Measurements from ENCODE around the gene LHX4. TPM values are rescaled to one million over a fixed set of nuclear protein-coding genes. Genes with fewer than 3 reads are reported as not detected.

LHX4 gene
- total and polyA plus RNA-seq, 9 of the 15 experiments (the other 6 are each of a cell fraction or from before 2014, with no cell fraction given) = 0.01 to 0.11 (median 0.07) TPM; not detected in 5

DNA sequence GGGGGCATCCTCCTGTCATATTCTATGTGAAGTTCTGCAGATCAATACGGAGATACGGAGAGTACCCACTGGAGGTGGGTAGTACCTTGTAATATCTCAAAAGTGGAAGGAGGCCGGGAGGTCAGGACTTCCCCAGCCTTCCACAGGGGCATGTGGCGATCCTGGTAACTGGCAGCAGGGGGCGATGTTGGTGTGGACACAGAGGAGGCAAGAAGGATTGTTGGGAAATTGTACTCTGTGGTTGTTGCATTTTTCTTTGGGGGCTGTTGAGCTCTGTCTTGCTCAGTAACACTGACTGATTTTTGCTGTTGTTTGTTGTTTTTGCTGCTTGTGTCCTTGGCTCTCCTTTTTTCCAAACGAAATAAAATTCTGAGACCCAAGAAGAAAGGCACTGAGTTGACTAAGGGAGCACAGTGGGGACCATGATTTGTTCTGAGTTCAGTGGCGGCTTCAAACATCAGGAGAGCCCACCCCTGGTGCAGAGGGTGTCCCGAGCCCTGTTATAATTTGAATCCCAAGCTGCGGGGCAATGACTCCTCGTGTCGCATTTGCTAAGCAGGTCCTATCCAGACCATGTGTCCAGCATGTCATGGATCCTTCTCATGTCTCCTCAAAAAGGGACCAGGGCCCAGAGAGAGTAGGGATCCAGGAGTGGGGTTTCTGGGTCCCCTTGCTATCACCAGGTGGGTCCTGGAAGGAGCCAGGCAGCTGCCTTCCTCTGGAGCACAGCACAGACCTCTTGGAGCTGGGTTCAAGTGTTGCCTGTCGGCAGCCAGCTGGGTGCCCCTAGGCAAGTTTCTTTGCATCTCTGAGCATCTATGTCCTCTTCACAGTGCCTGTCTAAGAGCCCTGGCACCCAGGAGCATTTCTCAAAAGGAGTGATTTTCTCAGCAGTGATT, 22.8 kb downstream of the LHX4 start (continued):
- TF ChIP-seq YY1 (IDR thresholded peaks at IDR 0.05; ENCODE audit: borderline replicate concordance in 1 of 3, control insufficient read depth in 1 of 3, extremely low read depth in 1 of 3, insufficient read depth in 3 of 3, insufficient read length in 1 of 3, insufficient replicate concordance in 2 of 3, low read depth in 1 of 3, low read length in 2 of 3) (peak in 1 of 3 experiments; percentile 9), RCOR1 (IDR thresholded peaks at IDR 0.05; ENCODE audit: borderline replicate concordance in 1 of 2, low read depth in 2 of 2, low read length in 2 of 2) (peak in 1 of 2 experiments; percentile 47; a peak in 1 of 4 replicates), YBX1 (IDR thresholded peaks at IDR 0.05) (no peak), DPF2 (IDR thresholded peaks at IDR 0.05) (peak; percentile 35; the same call in 1 of the 2 replicates), LARP7 (IDR thresholded peaks at IDR 0.05) (0 out of 2 replicates have a peak, but pooled peaks have one; percentile 40), CREM (IDR thresholded peaks at IDR 0.05; ENCODE audit: low read depth) (peak; percentile 36; the same call in 1 of the 2 replicates), CCAR2 (IDR thresholded peaks at IDR 0.05; ENCODE audit: low read depth, low read length) (no peak), HIVEP1 (CRISPR knock-in tag; IDR thresholded peaks at IDR 0.05) (no peak), GATA2 (CRISPR knock-in tag; IDR thresholded peaks at IDR 0.05) (no peak), HDGF (IDR thresholded peaks at IDR 0.05) (peak; percentile 78; the same call in 1 of the 2 replicates), ZEB2 (IDR thresholded peaks at IDR 0.05) (no peak), ZNF165 (CRISPR knock-in tag; IDR thresholded peaks at IDR 0.05; ENCODE audit: borderline replicate concordance) (no peak), HDAC2 (IDR thresholded peaks at IDR 0.05) (0 out of 2 replicates have a peak, but pooled peaks have one; percentile 21)
- TF ChIP-seq, protein P1, sequence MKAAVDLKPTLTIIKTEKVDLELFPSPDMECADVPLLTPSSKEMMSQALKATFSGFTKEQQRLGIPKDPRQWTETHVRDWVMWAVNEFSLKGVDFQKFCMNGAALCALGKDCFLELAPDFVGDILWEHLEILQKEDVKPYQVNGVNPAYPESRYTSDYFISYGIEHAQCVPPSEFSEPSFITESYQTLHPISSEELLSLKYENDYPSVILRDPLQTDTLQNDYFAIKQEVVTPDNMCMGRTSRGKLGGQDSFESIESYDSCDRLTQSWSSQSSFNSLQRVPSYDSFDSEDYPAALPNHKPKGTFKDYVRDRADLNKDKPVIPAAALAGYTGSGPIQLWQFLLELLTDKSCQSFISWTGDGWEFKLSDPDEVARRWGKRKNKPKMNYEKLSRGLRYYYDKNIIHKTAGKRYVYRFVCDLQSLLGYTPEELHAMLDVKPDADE (conservative IDR thresholded peaks at IDR 0.05; ENCODE audit: control insufficient read depth, low read depth, low read length) = no peak
- TF ChIP-seq, protein P2, sequence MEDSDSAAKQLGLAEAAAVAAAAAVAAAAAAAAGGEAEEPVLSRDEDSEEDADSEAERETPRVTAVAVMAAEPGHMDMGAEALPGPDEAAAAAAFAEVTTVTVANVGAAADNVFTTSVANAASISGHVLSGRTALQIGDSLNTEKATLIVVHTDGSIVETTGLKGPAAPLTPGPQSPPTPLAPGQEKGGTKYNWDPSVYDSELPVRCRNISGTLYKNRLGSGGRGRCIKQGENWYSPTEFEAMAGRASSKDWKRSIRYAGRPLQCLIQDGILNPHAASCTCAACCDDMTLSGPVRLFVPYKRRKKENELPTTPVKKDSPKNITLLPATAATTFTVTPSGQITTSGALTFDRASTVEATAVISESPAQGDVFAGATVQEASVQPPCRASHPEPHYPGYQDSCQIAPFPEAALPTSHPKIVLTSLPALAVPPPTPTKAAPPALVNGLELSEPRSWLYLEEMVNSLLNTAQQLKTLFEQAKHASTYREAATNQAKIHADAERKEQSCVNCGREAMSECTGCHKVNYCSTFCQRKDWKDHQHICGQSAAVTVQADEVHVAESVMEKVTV (CRISPR knock-in tag; IDR thresholded peaks at IDR 0.05) = peak; percentile 72
- TF ChIP-seq, protein P3, sequence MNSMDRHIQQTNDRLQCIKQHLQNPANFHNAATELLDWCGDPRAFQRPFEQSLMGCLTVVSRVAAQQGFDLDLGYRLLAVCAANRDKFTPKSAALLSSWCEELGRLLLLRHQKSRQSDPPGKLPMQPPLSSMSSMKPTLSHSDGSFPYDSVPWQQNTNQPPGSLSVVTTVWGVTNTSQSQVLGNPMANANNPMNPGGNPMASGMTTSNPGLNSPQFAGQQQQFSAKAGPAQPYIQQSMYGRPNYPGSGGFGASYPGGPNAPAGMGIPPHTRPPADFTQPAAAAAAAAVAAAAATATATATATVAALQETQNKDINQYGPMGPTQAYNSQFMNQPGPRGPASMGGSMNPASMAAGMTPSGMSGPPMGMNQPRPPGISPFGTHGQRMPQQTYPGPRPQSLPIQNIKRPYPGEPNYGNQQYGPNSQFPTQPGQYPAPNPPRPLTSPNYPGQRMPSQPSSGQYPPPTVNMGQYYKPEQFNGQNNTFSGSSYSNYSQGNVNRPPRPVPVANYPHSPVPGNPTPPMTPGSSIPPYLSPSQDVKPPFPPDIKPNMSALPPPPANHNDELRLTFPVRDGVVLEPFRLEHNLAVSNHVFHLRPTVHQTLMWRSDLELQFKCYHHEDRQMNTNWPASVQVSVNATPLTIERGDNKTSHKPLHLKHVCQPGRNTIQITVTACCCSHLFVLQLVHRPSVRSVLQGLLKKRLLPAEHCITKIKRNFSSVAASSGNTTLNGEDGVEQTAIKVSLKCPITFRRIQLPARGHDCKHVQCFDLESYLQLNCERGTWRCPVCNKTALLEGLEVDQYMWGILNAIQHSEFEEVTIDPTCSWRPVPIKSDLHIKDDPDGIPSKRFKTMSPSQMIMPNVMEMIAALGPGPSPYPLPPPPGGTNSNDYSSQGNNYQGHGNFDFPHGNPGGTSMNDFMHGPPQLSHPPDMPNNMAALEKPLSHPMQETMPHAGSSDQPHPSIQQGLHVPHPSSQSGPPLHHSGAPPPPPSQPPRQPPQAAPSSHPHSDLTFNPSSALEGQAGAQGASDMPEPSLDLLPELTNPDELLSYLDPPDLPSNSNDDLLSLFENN (IDR thresholded peaks at IDR 0.05; ENCODE audit: low read depth in 2 of 2, low read length in 2 of 2) = no peak
- TF ChIP-seq, protein P4, sequence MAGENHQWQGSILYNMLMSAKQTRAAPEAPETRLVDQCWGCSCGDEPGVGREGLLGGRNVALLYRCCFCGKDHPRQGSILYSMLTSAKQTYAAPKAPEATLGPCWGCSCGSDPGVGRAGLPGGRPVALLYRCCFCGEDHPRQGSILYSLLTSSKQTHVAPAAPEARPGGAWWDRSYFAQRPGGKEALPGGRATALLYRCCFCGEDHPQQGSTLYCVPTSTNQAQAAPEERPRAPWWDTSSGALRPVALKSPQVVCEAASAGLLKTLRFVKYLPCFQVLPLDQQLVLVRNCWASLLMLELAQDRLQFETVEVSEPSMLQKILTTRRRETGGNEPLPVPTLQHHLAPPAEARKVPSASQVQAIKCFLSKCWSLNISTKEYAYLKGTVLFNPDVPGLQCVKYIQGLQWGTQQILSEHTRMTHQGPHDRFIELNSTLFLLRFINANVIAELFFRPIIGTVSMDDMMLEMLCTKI (IDR thresholded peaks at IDR 0.05; ENCODE audit: partially characterized antibody) = no peak
- TF ChIP-seq, protein P5, sequence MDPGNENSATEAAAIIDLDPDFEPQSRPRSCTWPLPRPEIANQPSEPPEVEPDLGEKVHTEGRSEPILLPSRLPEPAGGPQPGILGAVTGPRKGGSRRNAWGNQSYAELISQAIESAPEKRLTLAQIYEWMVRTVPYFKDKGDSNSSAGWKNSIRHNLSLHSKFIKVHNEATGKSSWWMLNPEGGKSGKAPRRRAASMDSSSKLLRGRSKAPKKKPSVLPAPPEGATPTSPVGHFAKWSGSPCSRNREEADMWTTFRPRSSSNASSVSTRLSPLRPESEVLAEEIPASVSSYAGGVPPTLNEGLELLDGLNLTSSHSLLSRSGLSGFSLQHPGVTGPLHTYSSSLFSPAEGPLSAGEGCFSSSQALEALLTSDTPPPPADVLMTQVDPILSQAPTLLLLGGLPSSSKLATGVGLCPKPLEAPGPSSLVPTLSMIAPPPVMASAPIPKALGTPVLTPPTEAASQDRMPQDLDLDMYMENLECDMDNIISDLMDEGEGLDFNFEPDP (CRISPR knock-in tag; IDR thresholded peaks at IDR 0.05) = no peak

All from K562 (cell line).